Body of pancreas (tissue), 4 donors: Measurements from ENCODE around the gene GDPD4. TPM values are rescaled to one million over a fixed set of nuclear protein-coding genes. Genes with fewer than 3 reads are reported as not detected.

ENCODE experiments used
- ATAC-seq: fragments of 150-250 bp; one replicate; pipeline ENCODE4 v1.9.1; 2016
- DNase-seq, 4 donors: peaks; one replicate each; pipeline ENCODE4 v3.0.0-alpha.2; 2019
- H3K27ac ChIP-seq, 4 donors: fragments of 200-600 bp; sonication (generic); 1 replicate in 3 of 4; 2 replicates in 1 of 4; pipeline versions ENCODE4 v1.5.1 to v1.6.1; 2016 to 2019; ENCODE audit warnings: mild to moderate bottlenecking in 1 of 4, mixed read lengths in 1 of 4, moderate library complexity in 1 of 4
- H3K27me3 ChIP-seq, 2 donors: fragments of 200-600 bp; sonication (generic); one replicate each; pipeline ENCODE4 v1.6.0; 2016; ENCODE audit warnings: mild to moderate bottlenecking in 1 of 2
- H3K36me3 ChIP-seq, 2 donors: fragments of 200-600 bp; sonication (generic); replicated peaks in 1 of 2; 2 replicates each; pipeline ENCODE4 v1.5.1; 2016; ENCODE audit warnings: low read depth in 2 of 2; ENCODE audit not compliant: insufficient read depth in 1 of 2
- H3K4me1 ChIP-seq: fragments of 200-600 bp; sonication (generic); one replicate; pipeline ENCODE4 v1.6.0; 2016
- H3K4me3 ChIP-seq, 2 donors: fragments of 200-600 bp; sonication (generic); 1 replicate in 1 of 2; 2 replicates in 1 of 2; pipeline ENCODE4 v1.5.1; 2016 to 2019
- H3K9me3 ChIP-seq, 3 donors: fragments of 200-600 bp; sonication (generic); 1 replicate in 2 of 3; 2 replicates in 1 of 3; pipeline ENCODE4 v1.5.1; 2016
- POLR2A ChIP-seq, 3 donors: fragments of 450-650 bp; IDR thresholded peaks; one replicate each; pipeline ENCODE4 v1.6.1; 2016; ENCODE audit warnings: antibody characterized with exemption in 3 of 3, mild to moderate bottlenecking in 2 of 3
- WGBS, 2 donors: methylation state at CpG; one replicate each; pipeline ENCODE4 v1.1.5; 2017; 5-methylcytosine and 5-hydroxymethylcytosine counted together
- intact Hi-C: fragments of 100-400 bp; cut with DNase I; formaldehyde crosslinking; loops from one replicate; pipeline ENCODE4 v1.15.1; 2023
- total RNA-seq, 2 donors: library from RNA; depleted of rRNA; stranded (reverse); fragments of >200 nt; gene quantifications; one replicate each; pipeline ENCODE4 v1.1.0, GENCODE V29; 2016
- TF ChIP-seq, protein P1 (sequence below), 7 experiments: fragments of 450-650 bp in 4 of 7; fragments of 200-600 bp in 3 of 7; sonication (generic) in 3 of 7; IDR thresholded peaks; one replicate each; pipeline ENCODE4 v1.5.1; 2016 to 2019; ENCODE audit warnings: antibody characterized with exemption in 7 of 7

GDPD4 gene
- total RNA-seq, 2 donors from 2014 or later, result not detected

DNA sequence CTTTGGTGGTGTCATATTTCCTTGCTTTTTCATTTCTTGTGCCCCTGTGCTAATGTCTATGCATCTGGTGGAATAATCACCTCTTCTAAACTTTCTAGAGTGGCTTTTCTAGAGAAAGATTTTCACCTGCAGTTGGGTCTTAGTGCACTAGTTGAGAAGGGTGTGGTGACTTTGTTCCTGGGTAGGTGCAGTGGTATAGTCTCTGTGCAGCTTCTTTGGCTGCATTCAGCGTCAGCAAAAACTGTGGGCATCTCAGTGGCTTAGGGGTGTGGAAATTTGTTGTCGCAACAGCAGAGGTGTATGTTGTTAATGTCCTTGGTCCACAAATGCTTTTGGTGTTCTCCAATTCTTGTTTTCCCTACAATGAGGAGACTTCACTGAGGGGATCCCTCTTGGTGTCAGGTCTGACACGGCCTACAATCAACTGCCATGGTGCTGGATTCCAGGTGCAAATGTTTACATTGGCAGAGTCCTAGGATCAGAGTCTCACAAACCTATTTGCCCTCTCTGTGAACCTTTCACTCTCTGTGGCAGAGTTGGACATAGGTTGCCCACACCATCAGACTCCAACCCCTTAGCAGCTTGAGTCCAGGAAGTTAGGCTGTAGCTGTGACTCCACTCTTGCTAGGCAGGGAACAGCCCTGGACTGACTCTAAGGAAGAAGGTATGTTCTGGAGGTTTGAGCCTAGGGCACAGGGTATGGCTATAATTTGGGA lies 48.8 kb downstream of the GDPD4 start:
- Histone ChIP-seq H3K4me3 (no peak overlapping the region), H3K36me3 (no peaks in the 10 kb centered on the region), H3K27me3 (no peaks in the 10 kb centered on the region), H3K27ac (no peak overlapping the region), H3K9me3 (no peaks in the 10 kb centered on the region), H3K4me1 (peaks cover 13% of the 10 kb centered on the region)
- intact Hi-C loops, result no loop called here
- ATAC-seq (peak; percentile 56), DNase-seq (peak in 2 of 4 donors; percentile 13 to 22)
- 76 to 77% methylated on average over 3 of the region's 3 CpGs for WGBS, 2 donors
- TF ChIP-seq, protein P1, sequence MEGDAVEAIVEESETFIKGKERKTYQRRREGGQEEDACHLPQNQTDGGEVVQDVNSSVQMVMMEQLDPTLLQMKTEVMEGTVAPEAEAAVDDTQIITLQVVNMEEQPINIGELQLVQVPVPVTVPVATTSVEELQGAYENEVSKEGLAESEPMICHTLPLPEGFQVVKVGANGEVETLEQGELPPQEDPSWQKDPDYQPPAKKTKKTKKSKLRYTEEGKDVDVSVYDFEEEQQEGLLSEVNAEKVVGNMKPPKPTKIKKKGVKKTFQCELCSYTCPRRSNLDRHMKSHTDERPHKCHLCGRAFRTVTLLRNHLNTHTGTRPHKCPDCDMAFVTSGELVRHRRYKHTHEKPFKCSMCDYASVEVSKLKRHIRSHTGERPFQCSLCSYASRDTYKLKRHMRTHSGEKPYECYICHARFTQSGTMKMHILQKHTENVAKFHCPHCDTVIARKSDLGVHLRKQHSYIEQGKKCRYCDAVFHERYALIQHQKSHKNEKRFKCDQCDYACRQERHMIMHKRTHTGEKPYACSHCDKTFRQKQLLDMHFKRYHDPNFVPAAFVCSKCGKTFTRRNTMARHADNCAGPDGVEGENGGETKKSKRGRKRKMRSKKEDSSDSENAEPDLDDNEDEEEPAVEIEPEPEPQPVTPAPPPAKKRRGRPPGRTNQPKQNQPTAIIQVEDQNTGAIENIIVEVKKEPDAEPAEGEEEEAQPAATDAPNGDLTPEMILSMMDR (IDR thresholded peaks at IDR 0.05), result no peak
- TF ChIP-seq POLR2A (IDR thresholded peaks at IDR 0.05), result no peak

DNA sequence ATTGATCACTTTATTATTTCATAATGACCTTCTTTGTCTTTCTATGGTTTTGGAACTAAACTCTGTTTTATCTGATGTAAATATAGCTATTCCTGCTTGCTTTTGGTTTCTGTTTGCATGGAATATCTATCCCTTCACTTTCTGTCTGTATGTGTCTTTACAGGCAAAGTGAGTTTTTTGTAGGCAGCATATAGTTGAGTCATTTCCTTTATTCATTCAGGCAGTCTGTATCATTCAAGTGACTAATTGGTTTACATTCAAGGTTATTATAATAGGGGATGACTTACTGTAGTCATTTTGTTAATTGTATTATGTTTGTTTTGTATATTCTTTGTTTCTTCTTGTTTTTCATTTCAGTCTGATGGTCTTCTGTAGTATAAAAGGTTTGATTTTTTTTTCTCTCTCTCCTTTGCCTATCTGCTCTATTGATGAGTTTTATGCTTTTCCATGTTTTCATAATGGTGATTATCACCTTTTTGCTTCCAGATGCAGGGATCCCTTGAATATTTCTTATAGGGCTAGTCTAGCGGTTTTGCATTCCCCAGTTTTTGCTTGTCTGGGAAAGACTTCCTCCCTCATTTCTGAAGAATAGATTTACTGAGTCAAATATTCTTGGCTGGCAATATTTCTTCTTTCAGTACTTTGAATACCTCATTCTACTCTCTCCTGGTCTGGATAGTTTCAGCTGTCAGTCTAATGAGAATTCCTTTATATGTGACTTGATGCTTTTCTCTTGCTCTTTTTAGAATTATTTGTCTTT lies 50.4 kb downstream of the GDPD4 start:
- H3K27ac ChIP-seq, result no peak overlapping the region
- no peaks in the 10 kb centered on the region for H3K36me3 ChIP-seq
- no peaks in the 10 kb centered on the region for H3K9me3 ChIP-seq
- no peak for ATAC-seq
- no peak overlapping the region for H3K4me3 ChIP-seq
- 91 to 95% methylated on average over 1 of the region's 1 CpG for WGBS, 2 donors
- intact Hi-C loops, result no loop called here
- no peak for TF ChIP-seq POLR2A (IDR thresholded peaks at IDR 0.05)
- TF ChIP-seq, protein P1 (IDR thresholded peaks at IDR 0.05), result no peak
- H3K27me3 ChIP-seq, result no peaks in the 10 kb centered on the region
- DNase-seq, result no peak
- H3K4me1 ChIP-seq, result peaks cover 13% of the 10 kb centered on the region

DNA sequence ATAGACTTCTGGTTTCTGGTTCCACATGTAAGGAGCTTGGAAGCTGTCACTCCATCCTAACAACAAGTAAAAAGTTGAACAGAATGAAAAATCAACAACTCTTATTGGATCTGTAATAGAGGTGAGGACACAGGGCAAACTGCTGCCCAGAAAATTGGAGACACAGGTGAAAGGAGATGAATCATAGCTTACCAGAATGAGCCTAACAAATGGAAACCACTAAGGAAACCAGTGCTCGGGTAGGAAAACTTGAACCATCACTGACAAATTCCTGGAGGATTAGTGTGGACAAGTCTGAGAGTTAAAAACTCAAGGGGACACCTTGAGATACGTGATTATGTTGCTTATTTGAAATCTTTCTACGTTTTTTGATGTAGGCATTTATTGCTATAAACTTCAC lies 52.1 kb downstream of the GDPD4 start:
- ATAC-seq, result no peak
- intact Hi-C loops, result no loop called here
- H3K36me3 ChIP-seq, result no peaks in the 10 kb centered on the region
- TF ChIP-seq, protein P1 (IDR thresholded peaks at IDR 0.05), result no peak
- no peak for TF ChIP-seq POLR2A (IDR thresholded peaks at IDR 0.05)
- H3K27ac ChIP-seq, result no peak overlapping the region
- 87 to 89% methylated on average over 3 of the region's 3 CpGs for WGBS, 2 donors
- peaks cover 18% of the 10 kb centered on the region for H3K4me1 ChIP-seq
- no peak overlapping the region for H3K4me3 ChIP-seq
- no peaks in the 10 kb centered on the region for H3K9me3 ChIP-seq
- H3K27me3 ChIP-seq, result no peaks in the 10 kb centered on the region
- no peak for DNase-seq

DNA sequence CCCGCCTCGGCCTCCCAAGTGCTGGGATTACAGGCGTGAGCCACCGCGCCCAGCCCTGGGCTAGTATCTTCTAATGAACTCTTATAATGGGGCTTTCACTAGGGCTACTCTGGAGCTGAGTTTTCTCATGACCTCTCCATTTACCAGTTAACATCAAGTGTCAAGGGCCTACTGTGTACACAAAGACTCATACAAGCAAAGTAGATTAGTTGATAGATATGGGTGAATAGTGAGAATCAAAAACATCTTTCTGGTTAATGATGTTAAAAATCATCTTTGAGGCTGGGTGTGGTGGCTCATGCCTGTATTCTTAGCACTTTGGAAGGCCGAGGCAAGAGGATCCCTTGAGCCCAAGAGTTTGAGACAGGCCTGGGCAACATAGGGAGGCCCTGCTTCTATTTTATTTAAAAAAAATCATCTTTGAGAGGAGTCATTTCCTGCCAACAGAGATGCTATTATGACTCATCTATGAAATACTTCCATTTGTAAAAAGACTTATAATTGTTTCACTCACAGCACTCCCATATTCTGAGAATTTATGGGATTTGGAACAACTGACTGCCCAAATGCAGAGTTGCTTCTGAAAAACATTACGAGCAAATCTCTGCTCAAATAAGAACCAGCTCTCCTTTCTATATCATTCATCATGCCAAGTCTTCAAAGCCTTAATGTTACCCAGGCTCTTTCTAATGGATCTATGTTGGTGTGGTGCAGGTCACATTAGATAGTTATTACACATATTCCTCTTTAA lies 57.0 kb downstream of the GDPD4 start:
- DNase-seq, result no peak
- ATAC-seq, result no peak
- Histone ChIP-seq H3K4me3 (no peak overlapping the region), H3K36me3 (no peaks in the 10 kb centered on the region), H3K27me3 (no peaks in the 10 kb centered on the region), H3K4me1 (peaks cover 15% of the 10 kb centered on the region), H3K9me3 (no peaks in the 10 kb centered on the region), H3K27ac (peak overlapping the region in 1 of 4 donors; percentile 65)
- TF ChIP-seq POLR2A (IDR thresholded peaks at IDR 0.05), result no peak
- TF ChIP-seq, protein P1 (IDR thresholded peaks at IDR 0.05), result no peak
- intact Hi-C loops, result no loop called here
- WGBS, 2 donors, result 94 to 95% methylated on average over 7 of the region's 7 CpGs
